Measurements from ENCODE around the gene SUSD6. TPM values are rescaled to one million over a fixed set of nuclear protein-coding genes. Genes with fewer than 3 reads are reported as not detected.

Gene SUSD6
- total RNA-seq, 1 experiment from 2014 or later = 5.9 TPM

GRCh38 chr14:69760810-69761209 is 149.4 kb downstream of the SUSD6 start:
- H3K27me3 ChIP-seq = no peaks in the 10 kb centered on the region
- no peaks in the 10 kb centered on the region for H3K36me3 ChIP-seq
- DNase-seq = no peak

GRCh38 chr14:69763761-69764510 is 152.5 kb downstream of the SUSD6 start:
- no peaks in the 10 kb centered on the region for H3K27me3 ChIP-seq
- no peak for DNase-seq
- no peak overlapping the region for H3K4me3 ChIP-seq

More at GRCh38 chr14:69760810-69761209, 149.4 kb downstream of the SUSD6 start:
- Histone ChIP-seq H3K9me3 (replicated peaks) (no peaks in the 10 kb centered on the region), H3K4me1 (no peaks in the 10 kb centered on the region; the same call in 1 of the 2 replicates), H3K27ac (no peak overlapping the region), H3K4me3 (no peak overlapping the region)

More at GRCh38 chr14:69763761-69764510, 152.5 kb downstream of the SUSD6 start:
- no peak overlapping the region for H3K27ac ChIP-seq
- H3K4me1 ChIP-seq = peaks cover 5% of the 10 kb centered on the region
- no peaks in the 10 kb centered on the region for H3K9me3 ChIP-seq (replicated peaks)
- peaks cover 12% of the 10 kb centered on the region for H3K36me3 ChIP-seq

Other genes starting within 250 kb of the SUSD6 start
- 195 and 212 TPM in 2 replicates for gene ERH, start 213.3 kb upstream of the SUSD6 start, total RNA-seq (2014; rRNA removed; shearing (Covaris generic))
- gene SLC39A9, start 212.9 kb upstream of the SUSD6 start, total RNA-seq (2014; rRNA removed; shearing (Covaris generic)) = 68.7 and 78.1 TPM in 2 replicates
- 0.28 and 0.30 TPM in 2 replicates for gene PLEKHD1, start 126.9 kb upstream of the SUSD6 start, total RNA-seq (2014; rRNA removed; shearing (Covaris generic))
- gene CCDC177, start 36.7 kb upstream of the SUSD6 start, total RNA-seq (2014; rRNA removed; shearing (Covaris generic)) = 0.06 and 0.25 TPM in 2 replicates
- gene SRSF5, start 155.5 kb downstream of the SUSD6 start, total RNA-seq (2014; rRNA removed; shearing (Covaris generic)) = 144 and 173 TPM in 2 replicates
- gene SLC10A1, start 185.6 kb downstream of the SUSD6 start, total RNA-seq (2014; rRNA removed; shearing (Covaris generic)) = not detected in 2 replicates

All from SJCRH30 (cell line).